Measurements from ENCODE around the gene HRH1.

- TF ChIP-seq CTCF (IDR thresholded peaks at IDR 0.05) (no peak), POLR2A (IDR thresholded peaks at IDR 0.05) (no peak)
Measured at GRCh38 chr3:11152301-11152700, 2.0 kb upstream of the HRH1 start.

Measured in uterus (tissue), 2 donors.